GM23338 (cell line): ENCODE data around the gene TCP10L.

ENCODE experiments used
- CREB1 ChIP-seq: fragments of 250-450 bp; sonication (Bioruptor Pico); IDR thresholded peaks from 2 replicates; pipeline ENCODE4 v1.5.0; 2020; ENCODE audit warnings: low read depth, mild to moderate bottlenecking, moderate library complexity
- EZH2 ChIP-seq: fragments of 200-600 bp; sonication (generic); IDR thresholded peaks from one replicate; pipeline ENCODE4 v1.8.0; 2017; ENCODE audit warnings: antibody characterized with exemption, mild to moderate bottlenecking, low read depth; ENCODE audit not compliant: unreplicated experiment
- EZH2phosphoT487 ChIP-seq: fragments of 200-600 bp; sonication (generic); IDR thresholded peaks from one replicate; pipeline ENCODE4 v1.8.1; 2018; ENCODE audit warnings: antibody characterized with exemption; ENCODE audit not compliant: unreplicated experiment
- JUNB ChIP-seq: IDR thresholded peaks from one replicate; pipeline ENCODE4 v1.6.1; 2016; ENCODE audit warnings: antibody characterized with exemption; ENCODE audit not compliant: unreplicated experiment
- NANOG ChIP-seq: IDR thresholded peaks from 2 replicates; pipeline ENCODE4 v1.6.1; 2016; ENCODE audit warnings: antibody characterized with exemption, borderline replicate concordance
- POLR2AphosphoS5 ChIP-seq: IDR thresholded peaks from 2 replicates; pipeline ENCODE4 v1.6.1; 2016; ENCODE audit warnings: antibody characterized with exemption, low read depth
- STAT1 ChIP-seq: IDR thresholded peaks from one replicate; pipeline ENCODE4 v1.6.1; 2016; ENCODE audit warnings: antibody characterized with exemption; ENCODE audit not compliant: unreplicated experiment
- ZNF114 ChIP-seq: fragments of 250-450 bp; sonication (Bioruptor Pico); IDR thresholded peaks from 2 replicates; pipeline ENCODE4 v1.5.0; 2020; ENCODE audit warnings: mild to moderate bottlenecking, moderate library complexity
- ZNF331 ChIP-seq: fragments of 250-450 bp; sonication (Bioruptor Pico); IDR thresholded peaks from 2 replicates; pipeline ENCODE4 v1.5.0; 2020; ENCODE audit warnings: low read depth, mild to moderate bottlenecking, moderate library complexity
- TF ChIP-seq, protein P1 (sequence below), 2 experiments: fragments of 200-600 bp in 1 of 2; sonication (generic) in 1 of 2; conservative IDR thresholded peaks; 2 replicates each; pipeline versions ENCODE4 v1.5.1 to v1.6.1; 2016 to 2017; ENCODE audit warnings: antibody characterized with exemption in 2 of 2, low read depth in 2 of 2, mild to moderate bottlenecking in 2 of 2, moderate library complexity in 1 of 2
- TF ChIP-seq, protein P2 (sequence below): IDR thresholded peaks from one replicate; pipeline ENCODE4 v1.6.1; 2018; ENCODE audit warnings: antibody characterized with exemption; ENCODE audit not compliant: unreplicated experiment
- TF ChIP-seq, protein P3 (sequence below): fragments of 250-450 bp; sonication (Bioruptor Pico); IDR thresholded peaks from 2 replicates; pipeline ENCODE4 v1.5.0; 2020; ENCODE audit warnings: mild to moderate bottlenecking, moderate library complexity
- TF ChIP-seq, protein P4 (sequence below): IDR thresholded peaks from 2 replicates; pipeline ENCODE4 v1.6.1; 2016; ENCODE audit warnings: antibody characterized with exemption

DNA sequence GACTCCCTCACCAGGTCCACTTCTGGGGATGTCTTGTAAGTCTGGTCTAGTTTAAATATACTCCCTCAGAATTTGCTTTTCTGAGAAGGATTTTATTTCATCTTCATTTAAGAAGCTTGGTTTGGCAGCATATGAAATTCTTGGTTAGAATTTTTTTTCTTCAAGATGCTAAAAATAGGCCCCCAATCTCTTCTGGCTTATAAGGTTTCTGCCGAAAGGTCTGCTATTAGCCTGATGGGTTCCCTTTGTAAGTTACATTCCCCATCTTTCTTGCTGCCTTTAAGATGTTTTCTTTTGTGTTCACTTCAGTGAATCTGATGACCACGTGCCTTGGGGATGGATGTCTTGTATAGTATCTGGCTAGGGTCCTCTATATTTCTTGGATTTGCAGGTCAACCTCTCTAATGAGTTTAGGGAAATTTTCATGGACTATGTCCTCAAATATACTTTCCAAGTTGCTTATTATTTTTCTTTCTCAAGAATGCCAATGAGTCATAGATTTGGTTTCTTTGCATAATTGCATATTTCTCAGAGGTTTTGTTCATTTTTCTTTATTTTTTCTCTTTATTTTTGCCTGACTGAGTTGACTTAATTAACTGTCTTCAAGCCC is 19.4 kb downstream of the TCP10L start:
- TF ChIP-seq, protein P1, sequence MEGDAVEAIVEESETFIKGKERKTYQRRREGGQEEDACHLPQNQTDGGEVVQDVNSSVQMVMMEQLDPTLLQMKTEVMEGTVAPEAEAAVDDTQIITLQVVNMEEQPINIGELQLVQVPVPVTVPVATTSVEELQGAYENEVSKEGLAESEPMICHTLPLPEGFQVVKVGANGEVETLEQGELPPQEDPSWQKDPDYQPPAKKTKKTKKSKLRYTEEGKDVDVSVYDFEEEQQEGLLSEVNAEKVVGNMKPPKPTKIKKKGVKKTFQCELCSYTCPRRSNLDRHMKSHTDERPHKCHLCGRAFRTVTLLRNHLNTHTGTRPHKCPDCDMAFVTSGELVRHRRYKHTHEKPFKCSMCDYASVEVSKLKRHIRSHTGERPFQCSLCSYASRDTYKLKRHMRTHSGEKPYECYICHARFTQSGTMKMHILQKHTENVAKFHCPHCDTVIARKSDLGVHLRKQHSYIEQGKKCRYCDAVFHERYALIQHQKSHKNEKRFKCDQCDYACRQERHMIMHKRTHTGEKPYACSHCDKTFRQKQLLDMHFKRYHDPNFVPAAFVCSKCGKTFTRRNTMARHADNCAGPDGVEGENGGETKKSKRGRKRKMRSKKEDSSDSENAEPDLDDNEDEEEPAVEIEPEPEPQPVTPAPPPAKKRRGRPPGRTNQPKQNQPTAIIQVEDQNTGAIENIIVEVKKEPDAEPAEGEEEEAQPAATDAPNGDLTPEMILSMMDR (conservative IDR thresholded peaks at IDR 0.05; ENCODE audit: low read depth in 2 of 2), result no peak
- TF ChIP-seq EZH2, result no peak
- TF ChIP-seq POLR2AphosphoS5, result no peak
- TF ChIP-seq JUNB, result no peak
- no peak for TF ChIP-seq CREB1 (CRISPR knock-in tag)
- TF ChIP-seq EZH2phosphoT487, result no peak
- TF ChIP-seq, protein P2, sequence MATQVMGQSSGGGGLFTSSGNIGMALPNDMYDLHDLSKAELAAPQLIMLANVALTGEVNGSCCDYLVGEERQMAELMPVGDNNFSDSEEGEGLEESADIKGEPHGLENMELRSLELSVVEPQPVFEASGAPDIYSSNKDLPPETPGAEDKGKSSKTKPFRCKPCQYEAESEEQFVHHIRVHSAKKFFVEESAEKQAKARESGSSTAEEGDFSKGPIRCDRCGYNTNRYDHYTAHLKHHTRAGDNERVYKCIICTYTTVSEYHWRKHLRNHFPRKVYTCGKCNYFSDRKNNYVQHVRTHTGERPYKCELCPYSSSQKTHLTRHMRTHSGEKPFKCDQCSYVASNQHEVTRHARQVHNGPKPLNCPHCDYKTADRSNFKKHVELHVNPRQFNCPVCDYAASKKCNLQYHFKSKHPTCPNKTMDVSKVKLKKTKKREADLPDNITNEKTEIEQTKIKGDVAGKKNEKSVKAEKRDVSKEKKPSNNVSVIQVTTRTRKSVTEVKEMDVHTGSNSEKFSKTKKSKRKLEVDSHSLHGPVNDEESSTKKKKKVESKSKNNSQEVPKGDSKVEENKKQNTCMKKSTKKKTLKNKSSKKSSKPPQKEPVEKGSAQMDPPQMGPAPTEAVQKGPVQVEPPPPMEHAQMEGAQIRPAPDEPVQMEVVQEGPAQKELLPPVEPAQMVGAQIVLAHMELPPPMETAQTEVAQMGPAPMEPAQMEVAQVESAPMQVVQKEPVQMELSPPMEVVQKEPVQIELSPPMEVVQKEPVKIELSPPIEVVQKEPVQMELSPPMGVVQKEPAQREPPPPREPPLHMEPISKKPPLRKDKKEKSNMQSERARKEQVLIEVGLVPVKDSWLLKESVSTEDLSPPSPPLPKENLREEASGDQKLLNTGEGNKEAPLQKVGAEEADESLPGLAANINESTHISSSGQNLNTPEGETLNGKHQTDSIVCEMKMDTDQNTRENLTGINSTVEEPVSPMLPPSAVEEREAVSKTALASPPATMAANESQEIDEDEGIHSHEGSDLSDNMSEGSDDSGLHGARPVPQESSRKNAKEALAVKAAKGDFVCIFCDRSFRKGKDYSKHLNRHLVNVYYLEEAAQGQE, result no peak
- TF ChIP-seq ZNF114, result no peak
- TF ChIP-seq, protein P3, sequence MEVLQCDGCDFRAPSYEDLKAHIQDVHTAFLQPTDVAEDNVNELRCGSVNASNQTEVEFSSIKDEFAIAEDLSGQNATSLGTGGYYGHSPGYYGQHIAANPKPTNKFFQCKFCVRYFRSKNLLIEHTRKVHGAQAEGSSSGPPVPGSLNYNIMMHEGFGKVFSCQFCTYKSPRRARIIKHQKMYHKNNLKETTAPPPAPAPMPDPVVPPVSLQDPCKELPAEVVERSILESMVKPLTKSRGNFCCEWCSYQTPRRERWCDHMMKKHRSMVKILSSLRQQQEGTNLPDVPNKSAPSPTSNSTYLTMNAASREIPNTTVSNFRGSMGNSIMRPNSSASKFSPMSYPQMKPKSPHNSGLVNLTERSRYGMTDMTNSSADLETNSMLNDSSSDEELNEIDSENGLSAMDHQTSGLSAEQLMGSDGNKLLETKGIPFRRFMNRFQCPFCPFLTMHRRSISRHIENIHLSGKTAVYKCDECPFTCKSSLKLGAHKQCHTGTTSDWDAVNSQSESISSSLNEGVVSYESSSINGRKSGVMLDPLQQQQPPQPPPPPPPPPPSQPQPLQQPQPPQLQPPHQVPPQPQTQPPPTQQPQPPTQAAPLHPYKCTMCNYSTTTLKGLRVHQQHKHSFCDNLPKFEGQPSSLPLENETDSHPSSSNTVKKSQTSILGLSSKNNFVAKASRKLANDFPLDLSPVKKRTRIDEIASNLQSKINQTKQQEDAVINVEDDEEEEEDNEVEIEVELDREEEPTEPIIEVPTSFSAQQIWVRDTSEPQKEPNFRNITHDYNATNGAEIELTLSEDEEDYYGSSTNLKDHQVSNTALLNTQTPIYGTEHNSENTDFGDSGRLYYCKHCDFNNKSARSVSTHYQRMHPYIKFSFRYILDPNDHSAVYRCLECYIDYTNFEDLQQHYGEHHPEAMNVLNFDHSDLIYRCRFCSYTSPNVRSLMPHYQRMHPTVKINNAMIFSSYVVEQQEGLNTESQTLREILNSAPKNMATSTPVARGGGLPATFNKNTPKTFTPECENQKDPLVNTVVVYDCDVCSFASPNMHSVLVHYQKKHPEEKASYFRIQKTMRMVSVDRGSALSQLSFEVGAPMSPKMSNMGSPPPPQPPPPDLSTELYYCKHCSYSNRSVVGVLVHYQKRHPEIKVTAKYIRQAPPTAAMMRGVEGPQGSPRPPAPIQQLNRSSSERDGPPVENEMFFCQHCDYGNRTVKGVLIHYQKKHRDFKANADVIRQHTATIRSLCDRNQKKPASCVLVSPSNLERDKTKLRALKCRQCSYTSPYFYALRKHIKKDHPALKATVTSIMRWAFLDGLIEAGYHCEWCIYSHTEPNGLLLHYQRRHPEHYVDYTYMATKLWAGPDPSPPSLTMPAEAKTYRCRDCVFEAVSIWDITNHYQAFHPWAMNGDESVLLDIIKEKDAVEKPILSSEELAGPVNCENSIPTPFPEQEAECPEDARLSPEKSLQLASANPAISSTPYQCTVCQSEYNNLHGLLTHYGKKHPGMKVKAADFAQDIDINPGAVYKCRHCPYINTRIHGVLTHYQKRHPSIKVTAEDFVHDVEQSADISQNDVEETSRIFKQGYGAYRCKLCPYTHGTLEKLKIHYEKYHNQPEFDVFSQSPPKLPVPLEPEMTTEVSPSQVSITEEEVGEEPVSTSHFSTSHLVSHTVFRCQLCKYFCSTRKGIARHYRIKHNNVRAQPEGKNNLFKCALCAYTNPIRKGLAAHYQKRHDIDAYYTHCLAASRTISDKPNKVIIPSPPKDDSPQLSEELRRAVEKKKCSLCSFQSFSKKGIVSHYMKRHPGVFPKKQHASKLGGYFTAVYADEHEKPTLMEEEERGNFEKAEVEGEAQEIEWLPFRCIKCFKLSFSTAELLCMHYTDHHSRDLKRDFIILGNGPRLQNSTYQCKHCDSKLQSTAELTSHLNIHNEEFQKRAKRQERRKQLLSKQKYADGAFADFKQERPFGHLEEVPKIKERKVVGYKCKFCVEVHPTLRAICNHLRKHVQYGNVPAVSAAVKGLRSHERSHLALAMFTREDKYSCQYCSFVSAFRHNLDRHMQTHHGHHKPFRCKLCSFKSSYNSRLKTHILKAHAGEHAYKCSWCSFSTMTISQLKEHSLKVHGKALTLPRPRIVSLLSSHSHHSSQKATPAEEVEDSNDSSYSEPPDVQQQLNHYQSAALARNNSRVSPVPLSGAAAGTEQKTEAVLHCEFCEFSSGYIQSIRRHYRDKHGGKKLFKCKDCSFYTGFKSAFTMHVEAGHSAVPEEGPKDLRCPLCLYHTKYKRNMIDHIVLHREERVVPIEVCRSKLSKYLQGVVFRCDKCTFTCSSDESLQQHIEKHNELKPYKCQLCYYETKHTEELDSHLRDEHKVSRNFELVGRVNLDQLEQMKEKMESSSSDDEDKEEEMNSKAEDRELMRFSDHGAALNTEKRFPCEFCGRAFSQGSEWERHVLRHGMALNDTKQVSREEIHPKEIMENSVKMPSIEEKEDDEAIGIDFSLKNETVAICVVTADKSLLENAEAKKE (CRISPR knock-in tag), result no peak
- TF ChIP-seq, protein P4, sequence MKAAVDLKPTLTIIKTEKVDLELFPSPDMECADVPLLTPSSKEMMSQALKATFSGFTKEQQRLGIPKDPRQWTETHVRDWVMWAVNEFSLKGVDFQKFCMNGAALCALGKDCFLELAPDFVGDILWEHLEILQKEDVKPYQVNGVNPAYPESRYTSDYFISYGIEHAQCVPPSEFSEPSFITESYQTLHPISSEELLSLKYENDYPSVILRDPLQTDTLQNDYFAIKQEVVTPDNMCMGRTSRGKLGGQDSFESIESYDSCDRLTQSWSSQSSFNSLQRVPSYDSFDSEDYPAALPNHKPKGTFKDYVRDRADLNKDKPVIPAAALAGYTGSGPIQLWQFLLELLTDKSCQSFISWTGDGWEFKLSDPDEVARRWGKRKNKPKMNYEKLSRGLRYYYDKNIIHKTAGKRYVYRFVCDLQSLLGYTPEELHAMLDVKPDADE, result no peak
- TF ChIP-seq ZNF331 (CRISPR knock-in tag), result no peak
- no peak for TF ChIP-seq STAT1
- no peak for TF ChIP-seq NANOG
